HT-29 (cell line): Measurements from ENCODE around the gene ZNF521. TPM values are rescaled to one million over a fixed set of nuclear protein-coding genes. Genes with fewer than 3 reads are reported as not detected.
"Not testable (repeated sequence)": the region's sequence is repeated elsewhere in the genome, so short reads cannot be mapped to it uniquely, and the experiment has no call there.

Source experiments
- DNase-seq: peaks from one replicate; pipeline ENCODE4 v3.0.0-alpha.2; 2015; ENCODE audit warnings: low spot score
- total RNA-seq: library from RNA; depleted of rRNA; stranded (reverse); fragments of >200 nt; shearing (Covaris generic); gene quantifications from 2 replicates; pipeline ENCODE4 v1.2.3, GENCODE V29; 2014

ZNF521 gene
- total RNA-seq, 1 experiment from 2014 or later = 0.08 TPM

DNA sequence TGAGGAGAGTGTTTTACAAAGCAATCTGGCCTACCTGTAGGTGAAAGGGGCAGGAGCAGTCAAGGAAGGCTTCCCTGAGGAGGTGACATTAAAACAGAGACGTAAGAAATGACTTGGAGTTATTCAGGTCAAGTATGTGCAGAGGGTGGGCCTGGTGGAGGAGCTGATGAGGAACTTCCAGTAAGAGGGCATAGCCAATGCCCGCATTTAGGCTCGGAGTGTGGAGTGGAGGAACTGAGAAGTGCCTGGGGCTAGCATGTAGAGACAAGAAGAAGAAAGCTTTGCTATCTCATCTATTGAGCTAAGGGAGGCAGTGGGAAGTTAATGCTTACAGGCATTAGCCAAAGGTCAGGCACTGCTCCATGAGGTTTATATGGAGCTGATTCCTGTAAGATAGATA lies 312.2 kb downstream of the ZNF521 start:
- no peak for DNase-seq

DNA sequence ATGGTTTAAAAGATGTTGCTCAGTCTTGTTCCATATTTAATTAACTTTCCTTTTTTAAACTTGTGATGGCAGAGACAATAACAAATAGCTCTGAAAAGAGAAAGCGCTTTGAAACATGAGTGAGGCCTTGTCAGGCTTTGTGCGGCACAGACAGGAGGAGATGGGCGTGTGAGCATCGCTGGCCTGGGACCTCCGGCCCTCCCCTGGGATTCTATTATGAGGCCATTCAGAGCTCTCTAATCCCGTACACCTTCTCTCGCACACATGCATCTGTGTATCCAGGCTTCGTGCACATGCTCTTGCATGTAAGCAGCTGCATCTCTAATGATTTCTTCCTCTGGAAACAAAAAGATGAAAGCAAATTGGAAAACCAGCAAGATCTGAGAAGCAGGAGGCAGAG lies 313.7 kb downstream of the ZNF521 start:
- DNase-seq = no peak

DNA sequence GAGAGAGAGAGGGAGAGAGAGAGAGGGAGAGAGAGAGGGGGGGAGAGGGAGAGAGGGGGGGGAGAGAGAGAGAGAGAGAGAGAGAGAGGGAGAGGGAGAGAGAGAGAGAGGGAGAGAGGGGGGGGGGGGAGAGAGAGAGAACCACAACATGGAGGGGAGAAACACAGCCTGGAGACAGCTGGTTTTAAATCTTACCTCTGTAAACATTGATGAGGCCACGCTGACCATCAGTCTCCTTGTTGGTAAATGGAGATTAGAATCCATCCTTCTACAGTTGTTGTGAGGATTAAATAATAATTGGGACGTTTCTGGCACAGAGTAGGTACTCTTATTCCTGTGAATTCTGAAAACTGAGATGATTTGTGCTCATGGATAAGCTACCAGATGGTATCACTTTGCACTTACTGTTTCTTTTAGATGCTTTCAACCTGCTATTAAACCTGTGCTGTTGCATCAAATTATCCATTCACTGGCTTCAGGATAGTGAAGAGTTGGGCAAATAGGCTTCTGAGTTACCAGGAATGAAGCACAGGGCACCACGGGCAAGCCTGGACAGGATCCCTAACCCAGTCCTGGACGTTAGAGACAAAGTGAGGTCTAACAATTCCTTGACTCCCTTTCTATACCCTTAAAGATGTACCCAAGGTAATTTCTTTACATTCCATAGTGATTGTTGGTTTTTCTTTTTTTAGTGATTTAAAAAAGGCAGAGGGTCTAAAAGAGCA lies 318.1 kb downstream of the ZNF521 start:
- no peak for DNase-seq

DNA sequence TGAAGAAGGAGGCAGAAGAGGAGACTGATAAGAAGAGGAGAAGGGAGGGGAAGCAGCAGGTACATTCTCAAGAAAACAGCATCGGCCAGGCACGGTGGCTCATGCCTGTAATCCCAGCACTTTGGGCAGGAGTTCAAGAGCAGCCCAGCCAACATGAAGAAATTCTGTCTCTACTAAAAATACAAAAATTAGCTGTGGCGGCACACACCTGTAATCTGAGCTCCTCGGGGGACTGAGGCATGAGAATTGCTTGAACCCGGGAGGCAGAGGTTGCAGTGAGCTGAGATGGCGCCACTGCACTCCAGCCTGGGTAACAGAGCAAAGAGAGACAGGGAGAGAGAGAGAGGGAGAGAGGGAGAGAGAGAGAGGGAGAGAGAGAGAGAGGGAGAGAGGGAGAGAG lies 318.8 kb downstream of the ZNF521 start:
- not testable (repeated sequence) for DNase-seq

DNA sequence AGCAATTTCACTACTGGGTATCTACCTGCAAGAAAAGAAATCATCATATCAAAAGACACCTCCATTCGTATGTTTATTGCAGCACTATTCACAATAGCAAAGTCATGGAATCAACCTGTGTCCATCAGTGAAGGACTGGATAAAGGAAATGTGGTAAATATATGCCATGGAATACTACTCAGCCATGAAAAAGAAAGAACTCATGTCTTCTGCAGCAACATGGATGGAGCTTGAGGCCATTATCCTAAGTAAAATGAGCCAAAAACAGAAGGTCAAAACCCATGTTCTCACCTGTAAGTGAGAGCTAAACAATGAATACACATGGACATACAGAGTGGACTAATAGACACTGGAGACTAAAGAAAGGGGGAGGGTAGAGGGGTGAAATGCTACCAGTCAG lies 322.2 kb downstream of the ZNF521 start:
- no peak for DNase-seq

DNA sequence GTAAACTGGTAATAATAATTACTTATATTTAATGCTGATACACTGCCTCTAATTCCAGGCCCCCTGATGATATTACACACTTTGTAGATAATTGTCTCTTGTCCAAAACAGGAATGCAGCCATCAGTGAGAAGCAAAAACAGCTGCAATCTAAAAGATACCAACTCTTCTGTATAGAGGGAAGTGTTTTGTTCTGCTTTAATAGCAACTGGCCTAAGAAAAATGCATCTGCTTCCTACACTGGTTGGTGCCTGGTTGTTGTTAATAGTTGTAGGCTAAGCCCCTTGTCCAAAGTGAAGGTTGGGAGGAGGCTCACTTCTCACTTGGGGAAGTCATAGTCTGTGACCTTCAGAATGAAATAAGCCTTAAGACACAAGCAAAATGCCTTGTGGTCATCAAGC lies 332.0 kb downstream of the ZNF521 start:
- no peak for DNase-seq

DNA sequence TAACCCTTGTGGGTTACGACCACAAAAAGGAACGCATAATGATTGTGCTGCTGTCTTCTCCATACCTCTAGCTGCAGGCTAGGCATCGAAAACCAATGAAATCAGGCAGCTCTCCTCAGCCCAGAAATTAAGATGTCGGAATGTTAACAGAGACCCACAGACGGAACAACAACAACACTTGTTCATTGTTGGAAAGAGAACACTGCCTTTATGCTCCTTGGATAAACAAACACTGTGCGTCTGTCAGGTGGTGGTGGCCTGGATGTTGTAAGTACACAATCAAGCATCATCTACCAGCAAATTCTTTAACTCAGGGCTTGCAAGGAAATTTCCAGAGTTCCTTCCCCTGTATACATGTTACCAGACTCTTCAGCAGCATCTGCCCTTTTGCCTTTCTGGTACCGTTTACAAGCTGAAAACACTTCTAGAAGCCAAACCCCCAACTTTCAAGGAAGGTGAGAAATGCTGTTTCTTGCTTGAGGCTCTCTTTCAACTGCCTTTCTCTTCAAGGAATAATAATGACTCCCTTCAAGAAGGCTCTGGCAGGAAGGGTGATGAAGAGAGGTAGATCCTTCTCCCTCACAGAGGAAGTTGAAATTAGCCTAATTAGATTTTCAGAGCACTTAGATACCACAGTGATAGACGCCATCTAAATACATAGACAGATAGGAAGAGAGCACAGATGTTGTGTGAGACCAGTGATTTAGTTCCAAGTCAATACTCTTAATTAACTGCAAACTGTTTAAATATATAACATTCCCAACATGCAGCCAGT lies 332.7 kb downstream of the ZNF521 start:
- DNase-seq = no peak

DNA sequence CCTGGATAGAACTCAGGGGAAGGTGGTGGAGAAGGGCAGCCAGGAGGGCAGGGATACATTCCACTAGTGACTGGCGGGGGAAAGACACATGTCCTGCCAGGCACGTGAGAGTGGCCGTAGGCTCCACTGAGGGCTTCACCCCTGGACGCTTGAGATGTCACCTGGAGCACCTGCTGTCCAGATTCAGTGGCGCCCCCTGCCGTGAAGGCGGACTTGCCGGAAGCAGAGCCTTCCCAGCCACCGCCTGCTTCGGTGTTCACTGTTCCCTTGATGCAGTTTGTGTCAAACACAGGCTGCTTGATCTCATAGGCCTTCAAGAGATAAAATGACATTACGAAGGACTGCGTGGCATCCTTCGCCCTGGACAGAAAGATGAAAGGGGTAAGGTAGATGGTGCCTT lies 335.3 kb downstream of the ZNF521 start:
- no peak for DNase-seq

DNA sequence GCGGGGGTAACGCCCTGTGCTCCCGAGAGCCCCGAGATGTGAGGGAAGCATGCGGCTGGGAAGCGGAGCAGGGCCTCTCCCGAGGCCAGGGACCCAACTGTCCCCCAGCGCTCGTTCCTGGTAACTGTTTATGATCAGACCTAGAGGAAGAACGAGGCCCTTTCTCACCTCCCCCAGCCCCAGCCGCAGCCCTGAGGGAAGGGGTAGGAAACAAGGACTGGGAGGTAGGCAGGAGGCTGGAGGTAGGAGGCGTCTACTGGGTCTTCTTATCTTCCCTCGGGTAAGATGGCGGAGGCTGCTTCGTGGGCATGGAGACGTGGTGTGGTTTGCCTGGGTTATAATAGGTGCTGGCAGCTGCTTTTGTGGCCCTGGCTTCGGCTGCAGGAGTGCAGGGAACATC lies 335.8 kb downstream of the ZNF521 start:
- DNase-seq = no peak
